Skin epidermis (tissue), 12 donors: ENCODE data around the gene ARL8B.

Experiments
- H3K27ac ChIP-seq, 21 experiments: fragments of 200-600 bp; sonication (generic) in 11 of 21; one replicate each; pipeline ENCODE4 v1.5.0; 2020; ENCODE audit warnings: mild to moderate bottlenecking in 3 of 21, inconsistent platforms in 2 of 21, moderate library complexity in 2 of 21
- H3K4me3 ChIP-seq, 7 experiments: fragments of 200-600 bp; sonication (generic) in 2 of 7; one replicate each; pipeline ENCODE4 v1.5.0; 2020; ENCODE audit warnings: inconsistent platforms in 2 of 7, mild to moderate bottlenecking in 2 of 7, moderate library complexity in 1 of 7

Gene ARL8B

GRCh38 chr3:5197022-5197421 lies 74.9 kb downstream of the ARL8B start:
- peak overlapping the region in 19 of 21 experiments; percentile 66 to 99 (median 81) for H3K27ac ChIP-seq
- no peak overlapping the region for H3K4me3 ChIP-seq

GRCh38 chr3:5197470-5198312 lies 75.6 kb downstream of the ARL8B start:
- Histone ChIP-seq H3K4me3 (no peak overlapping the region), H3K27ac (peak overlapping the region in 19 of 21 experiments; percentile 66 to 99 (median 81))

GRCh38 chr3:5198313-5198677 lies 76.2 kb downstream of the ARL8B start:
- Histone ChIP-seq H3K27ac (peak overlapping the region in 19 of 21 experiments; percentile 38 to 99 (median 81)), H3K4me3 (no peak overlapping the region)

- Histone ChIP-seq H3K27ac (peak overlapping the region in 17 of 21 experiments; percentile 13 to 99 (median 78)), H3K4me3 (no peak overlapping the region)
Observed at GRCh38 chr3:5198986-5199731, 77.1 kb downstream of the ARL8B start.

- Histone ChIP-seq H3K27ac (peak overlapping the region in 1 of 21 experiments; percentile 10), H3K4me3 (no peak overlapping the region)
Observed at GRCh38 chr3:5201536-5201935, 79.4 kb downstream of the ARL8B start.

GRCh38 chr3:5202222-5202621 lies 80.1 kb downstream of the ARL8B start:
- Histone ChIP-seq H3K4me3 (no peak overlapping the region), H3K27ac (peak overlapping the region in 2 of 21 experiments; percentile 9 to 10)

- peak overlapping the region in 5 of 21 experiments; percentile 10 to 45 (median 32) for H3K27ac ChIP-seq
- H3K4me3 ChIP-seq: no peak overlapping the region
Observed at GRCh38 chr3:5205165-5205941, 83.3 kb downstream of the ARL8B start.

- no peak overlapping the region for H3K27ac ChIP-seq
- no peak overlapping the region for H3K4me3 ChIP-seq
Observed at GRCh38 chr3:5210926-5211325, 88.8 kb downstream of the ARL8B start.

- Histone ChIP-seq H3K4me3 (no peak overlapping the region), H3K27ac (no peak overlapping the region)
Observed at GRCh38 chr3:5212628-5213573, 90.8 kb downstream of the ARL8B start.

- Histone ChIP-seq H3K4me3 (no peak overlapping the region), H3K27ac (no peak overlapping the region)
Observed at GRCh38 chr3:5213574-5213966, 91.5 kb downstream of the ARL8B start.

- no peak overlapping the region for H3K4me3 ChIP-seq
- H3K27ac ChIP-seq: no peak overlapping the region
Observed at GRCh38 chr3:5214352-5214751, 92.3 kb downstream of the ARL8B start.

GRCh38 chr3:5217824-5218595 lies 95.9 kb downstream of the ARL8B start:
- Histone ChIP-seq H3K4me3 (no peak overlapping the region), H3K27ac (no peak overlapping the region)

- no peak overlapping the region for H3K4me3 ChIP-seq
- H3K27ac ChIP-seq: no peak overlapping the region
Observed at GRCh38 chr3:5218815-5219214, 96.7 kb downstream of the ARL8B start.

- H3K4me3 ChIP-seq: no peak overlapping the region
- no peak overlapping the region for H3K27ac ChIP-seq
Observed at GRCh38 chr3:5219216-5219615, 97.1 kb downstream of the ARL8B start.

GRCh38 chr3:5220193-5220592 lies 98.1 kb downstream of the ARL8B start:
- H3K4me3 ChIP-seq: no peak overlapping the region
- H3K27ac ChIP-seq: no peak overlapping the region

GRCh38 chr3:5220667-5221431 lies 98.8 kb downstream of the ARL8B start:
- no peak overlapping the region for H3K4me3 ChIP-seq
- H3K27ac ChIP-seq: no peak overlapping the region

- H3K27ac ChIP-seq: no peak overlapping the region
- H3K4me3 ChIP-seq: no peak overlapping the region
Observed at GRCh38 chr3:5221701-5222100, 99.6 kb downstream of the ARL8B start.
